Kidney tubule cell (primary cell): Measurements from ENCODE around the gene SEMA5A.

Source experiments
- DNase-seq: peaks from one replicate; pipeline ENCODE4 v3.0.0-alpha.2; 2018; ENCODE audit warnings: low spot score

Gene SEMA5A

DNA sequence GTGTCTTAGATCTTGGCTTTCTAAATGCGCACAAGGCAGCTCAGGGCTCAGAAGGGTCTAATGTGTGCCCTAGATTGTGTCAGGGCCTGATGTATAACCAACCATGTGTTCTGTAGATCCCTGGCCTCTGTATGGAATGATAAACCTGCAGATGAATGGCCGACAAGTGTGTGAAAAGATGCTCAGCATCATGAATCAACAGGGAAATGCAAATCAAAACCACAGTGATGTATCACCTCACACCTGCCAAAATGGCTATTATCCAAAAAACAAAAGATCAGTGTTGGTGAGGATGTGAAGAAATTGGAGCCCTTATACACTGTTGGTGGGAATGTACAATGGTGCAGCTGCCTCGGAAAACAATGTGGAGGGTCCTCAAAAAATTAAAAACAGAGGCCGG, 489.8 kb downstream of the SEMA5A start:
- DNase-seq: peak; percentile 71

DNA sequence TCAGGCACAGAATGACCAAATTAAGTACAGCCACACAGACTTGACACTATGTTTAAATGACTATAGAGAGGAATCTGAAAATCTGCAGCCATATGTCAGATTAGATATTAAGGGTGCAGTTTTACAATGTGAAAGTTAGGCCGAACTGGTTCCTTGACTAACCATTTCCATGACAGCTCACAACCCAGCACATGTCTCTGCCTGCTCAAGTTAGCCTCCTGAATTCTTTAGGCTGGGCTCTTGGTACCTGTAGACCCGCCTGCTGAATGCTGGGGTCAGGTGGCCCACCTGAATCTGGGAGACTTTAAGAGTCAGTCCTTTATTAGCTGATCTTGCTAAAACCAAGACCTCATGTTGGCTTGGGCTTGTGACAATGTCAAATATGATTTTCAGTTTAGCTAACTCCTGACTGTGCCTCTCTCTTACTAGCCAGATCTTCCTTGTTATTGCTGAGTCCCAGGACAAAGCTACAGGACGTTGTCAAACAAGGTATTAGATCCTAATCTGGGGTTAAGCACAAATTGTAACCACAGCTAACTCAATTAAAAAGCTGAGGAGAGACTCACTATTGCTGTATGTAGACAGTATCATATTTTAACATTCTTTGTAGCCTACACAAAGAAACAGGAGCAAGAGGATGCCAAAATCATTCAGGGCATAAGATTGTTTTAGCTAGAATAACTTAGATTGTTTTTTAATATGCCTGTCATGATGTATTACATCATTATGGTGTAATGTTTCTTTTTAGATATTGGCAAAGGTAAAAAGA, 490.9 kb downstream of the SEMA5A start:
- DNase-seq: no peak

DNA sequence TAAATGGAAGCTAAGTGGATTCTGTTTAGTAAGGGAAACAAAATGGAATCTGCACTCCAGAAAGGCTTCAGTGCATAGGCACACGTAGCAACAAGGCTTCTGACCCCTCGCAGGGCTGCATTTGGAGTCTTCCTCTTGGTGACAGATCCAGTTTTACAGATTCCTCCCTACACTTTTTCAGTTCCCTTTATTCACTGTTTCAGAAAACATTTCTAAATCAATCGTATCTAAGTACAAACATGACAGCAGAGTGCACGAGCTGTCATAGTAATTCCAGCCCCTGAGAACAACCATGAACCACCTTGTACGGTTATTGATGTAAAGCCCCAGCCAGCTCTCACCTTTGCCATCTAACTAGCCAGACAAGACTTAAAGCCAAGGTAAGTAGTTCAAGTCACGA, 491.6 kb downstream of the SEMA5A start:
- DNase-seq: no peak

DNA sequence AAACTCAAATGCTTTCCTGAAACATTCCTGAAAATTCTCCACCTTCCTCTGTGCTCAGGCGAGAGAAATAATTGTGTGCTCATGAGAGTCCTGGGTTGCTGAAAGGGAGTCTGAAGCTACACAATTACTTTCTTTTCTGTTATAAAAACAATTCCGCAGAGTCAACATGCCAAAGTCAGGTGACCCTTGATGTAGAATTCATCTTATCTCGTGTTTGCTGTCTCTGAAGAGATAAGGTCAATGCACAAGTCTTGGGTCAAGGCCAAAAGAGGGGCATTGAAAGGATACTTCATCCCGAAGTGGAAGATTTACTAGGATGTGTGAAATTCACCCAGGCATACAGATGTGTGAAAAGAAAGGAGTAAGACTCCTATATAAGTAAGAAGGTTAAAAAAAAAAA, 493.5 kb downstream of the SEMA5A start:
- no peak for DNase-seq

DNA sequence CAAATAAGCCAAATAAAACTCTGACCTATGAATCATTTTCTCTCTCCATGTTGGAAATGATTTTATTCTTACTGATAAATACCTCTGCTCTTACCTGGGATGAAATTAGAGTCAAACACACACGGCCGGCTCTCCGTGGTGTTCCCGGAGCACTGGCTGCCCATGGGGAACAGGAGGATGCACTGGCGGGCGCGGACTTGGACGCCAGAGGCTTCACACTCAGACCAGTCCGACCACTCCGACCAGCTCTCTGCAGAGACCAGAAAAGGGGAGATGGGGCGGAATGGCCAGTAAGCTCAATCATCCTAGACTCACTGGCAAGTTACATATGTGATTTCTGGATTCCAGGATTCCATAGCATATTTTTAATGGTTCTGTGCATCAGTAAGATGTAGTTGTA, 494.1 kb downstream of the SEMA5A start:
- DNase-seq: no peak

DNA sequence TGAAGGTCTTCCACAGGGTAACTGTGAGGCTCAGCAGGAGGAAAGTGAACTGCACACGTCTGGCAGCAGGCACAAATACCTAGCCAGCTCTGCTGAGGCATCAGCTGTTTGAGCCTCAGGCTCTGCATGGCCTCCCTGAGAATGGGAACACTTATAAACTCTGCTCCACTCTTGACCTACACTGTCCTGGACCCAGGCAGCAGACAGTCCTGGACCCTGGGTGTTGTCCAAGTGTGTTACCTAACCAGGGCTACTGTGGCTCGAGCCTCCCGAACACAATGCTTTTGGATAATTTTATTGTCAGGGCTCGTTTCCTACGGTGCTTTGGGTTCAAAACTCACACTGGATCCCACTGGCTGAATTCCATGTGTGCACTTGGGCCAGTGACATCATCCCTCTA, 497.9 kb downstream of the SEMA5A start:
- DNase-seq: peak; percentile 8

DNA sequence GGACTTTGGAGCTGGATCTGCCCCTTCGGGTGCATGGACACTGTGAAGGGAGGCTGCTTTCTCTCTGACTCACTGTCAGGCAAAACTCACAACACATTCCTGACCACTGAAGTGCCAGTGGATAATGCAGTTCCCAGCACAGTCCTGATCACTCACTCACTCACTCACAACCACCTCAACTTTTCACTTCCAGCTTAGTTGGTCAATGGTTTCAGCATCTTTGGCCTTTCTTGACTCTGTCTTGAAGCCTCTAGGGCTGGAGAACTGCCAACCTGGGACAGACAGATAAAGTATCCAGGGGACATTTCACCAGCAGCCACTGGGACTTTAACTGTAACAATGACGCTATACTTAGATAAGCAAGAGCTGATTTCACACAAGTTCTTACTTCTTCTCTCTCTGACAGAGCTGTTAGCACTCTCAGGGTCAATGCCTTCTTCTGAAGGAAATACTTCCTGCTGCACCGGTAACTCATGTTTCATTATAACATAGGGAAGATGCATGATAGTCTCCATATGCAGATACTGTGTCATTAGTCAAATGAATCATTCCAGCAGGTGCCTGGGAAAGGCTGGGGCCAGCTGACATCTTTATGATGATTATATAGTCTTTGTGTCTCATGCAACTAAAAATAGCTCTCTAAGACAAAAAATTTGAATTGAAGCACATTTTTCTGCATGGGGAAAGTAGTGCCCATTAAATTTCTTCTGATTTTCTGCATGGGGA, 499.0 kb downstream of the SEMA5A start:
- peak; percentile 99 for DNase-seq

DNA sequence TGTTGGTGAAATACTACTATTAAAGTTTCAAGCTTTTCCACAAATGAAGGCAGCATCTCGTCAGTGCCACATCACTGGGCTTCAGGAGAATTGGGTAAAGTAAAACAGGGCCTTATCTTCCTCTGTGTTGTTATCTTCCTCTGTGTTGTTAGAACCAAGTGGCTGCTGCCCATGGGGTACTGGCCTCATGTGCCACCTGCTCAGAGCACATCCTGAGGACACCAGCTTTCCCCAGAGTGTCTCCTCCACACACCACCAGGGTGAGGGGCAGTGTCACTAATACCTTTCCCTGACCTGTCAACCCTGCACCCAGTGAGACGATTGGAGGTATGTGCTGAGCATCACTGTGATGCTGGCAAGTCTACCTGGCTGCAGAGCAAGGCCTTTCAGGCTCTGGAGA, 499.9 kb downstream of the SEMA5A start:
- peak; percentile 20 for DNase-seq

DNA sequence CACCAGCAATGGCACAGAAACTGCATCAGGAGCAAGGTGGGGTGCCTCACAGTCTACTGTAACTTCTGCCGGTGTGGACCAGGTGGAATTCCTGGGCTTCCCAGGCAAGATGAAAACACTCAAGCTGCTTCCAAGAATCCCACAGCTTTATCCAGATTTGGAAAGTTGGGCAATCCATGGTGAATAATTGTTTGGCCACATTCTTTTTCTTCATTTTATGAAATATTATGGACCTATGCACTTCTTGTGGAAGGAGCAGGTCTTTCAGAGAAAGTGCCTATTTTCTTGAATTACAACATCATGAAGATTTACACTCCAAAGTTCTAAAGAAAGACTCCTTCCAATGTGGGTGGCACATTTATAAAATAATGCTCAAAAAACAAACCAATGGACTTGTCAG, 503.6 kb downstream of the SEMA5A start:
- no peak for DNase-seq

DNA sequence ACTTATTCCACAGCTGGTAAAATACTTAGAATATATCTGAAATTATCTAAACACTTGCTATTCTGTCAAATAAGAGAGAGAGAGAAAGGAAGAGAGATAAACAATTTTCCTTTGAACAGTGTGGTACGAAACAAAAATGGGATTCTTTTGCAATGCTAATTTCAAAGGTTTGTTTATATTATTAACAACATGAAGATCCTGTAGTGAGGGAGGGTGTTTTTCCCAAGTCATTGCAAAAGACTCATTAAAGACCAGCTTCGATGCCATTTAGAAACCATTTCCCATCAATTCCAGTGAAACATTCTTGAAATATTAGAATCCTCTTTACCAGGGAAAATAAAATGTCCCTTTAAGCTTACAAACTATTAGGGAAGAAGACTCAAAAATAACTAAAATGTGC, 505.4 kb downstream of the SEMA5A start:
- no peak for DNase-seq

DNA sequence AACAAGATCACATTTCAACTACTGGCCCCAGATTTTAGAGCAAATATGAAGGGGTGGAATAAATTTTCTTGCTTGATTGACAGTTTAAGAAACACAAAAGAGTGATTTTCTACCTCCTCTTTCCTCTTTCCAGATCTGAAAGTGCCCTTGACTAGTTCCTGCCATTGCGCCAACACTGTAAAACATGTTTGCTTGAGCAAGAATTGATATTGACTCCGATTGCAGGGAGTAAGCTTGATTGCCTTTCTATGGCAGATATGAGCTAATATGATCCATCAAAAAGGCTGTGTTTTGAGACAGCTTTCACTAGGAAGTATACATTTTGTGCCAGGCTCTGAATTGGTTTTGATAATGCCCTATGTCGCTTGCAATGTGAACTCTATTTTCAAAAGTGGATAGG, 508.8 kb downstream of the SEMA5A start:
- no peak for DNase-seq

DNA sequence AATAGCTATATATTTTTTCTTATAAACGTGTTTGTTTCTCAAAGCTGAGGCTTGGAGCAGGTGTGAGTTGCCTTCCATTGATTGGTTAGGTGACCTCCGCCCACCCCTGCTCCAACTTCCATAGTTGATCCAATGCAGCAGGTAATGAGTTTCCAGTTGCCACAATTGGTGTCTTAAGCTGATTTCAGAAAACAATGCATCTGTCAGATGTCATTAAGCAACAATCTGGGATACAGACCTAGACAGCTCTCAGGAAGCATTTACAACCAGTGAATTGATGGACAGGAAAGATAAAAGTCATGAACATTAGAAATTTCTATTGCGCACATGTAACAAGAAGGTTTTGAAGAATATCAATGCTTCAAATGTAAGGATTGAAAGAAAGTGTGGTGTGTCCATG, 510.5 kb downstream of the SEMA5A start:
- DNase-seq: no peak

DNA sequence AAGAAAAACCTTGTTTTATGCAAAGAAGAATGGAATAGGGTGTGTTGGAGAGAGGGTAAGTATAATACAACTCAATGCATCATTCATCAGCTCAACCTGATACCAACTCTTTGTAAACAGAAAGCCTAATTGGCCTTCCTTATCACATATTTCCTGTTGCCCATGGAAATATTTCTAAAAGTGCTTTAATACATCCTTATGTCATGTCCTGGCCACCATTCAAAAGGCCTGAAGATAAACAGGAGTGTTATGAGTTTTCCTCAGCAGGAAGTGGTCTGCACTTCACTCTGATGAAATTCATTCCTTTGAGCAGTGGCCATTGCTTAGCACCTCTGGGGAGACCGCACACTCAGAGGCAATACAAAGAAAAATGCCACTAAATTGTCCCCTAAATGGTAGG, 511.2 kb downstream of the SEMA5A start:
- peak; percentile 47 for DNase-seq

DNA sequence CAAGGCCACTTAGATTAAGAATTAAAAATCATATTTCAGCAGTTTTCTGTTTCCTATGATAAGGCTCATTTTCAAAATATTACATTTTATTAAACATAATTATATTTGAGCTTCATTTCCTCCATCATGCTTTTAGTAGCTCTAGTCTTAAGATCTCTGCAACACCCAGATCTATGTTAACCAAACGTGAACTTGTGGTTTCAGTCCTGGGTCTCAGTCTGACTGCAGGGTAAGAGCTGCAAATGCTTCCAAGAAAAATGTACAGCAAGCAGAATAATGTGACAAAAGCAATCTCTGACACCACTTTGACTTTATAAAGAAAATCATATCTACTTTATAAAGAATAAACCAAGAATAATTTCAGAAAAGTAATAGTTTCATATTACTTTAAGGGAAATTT, 512.4 kb downstream of the SEMA5A start:
- DNase-seq: no peak

DNA sequence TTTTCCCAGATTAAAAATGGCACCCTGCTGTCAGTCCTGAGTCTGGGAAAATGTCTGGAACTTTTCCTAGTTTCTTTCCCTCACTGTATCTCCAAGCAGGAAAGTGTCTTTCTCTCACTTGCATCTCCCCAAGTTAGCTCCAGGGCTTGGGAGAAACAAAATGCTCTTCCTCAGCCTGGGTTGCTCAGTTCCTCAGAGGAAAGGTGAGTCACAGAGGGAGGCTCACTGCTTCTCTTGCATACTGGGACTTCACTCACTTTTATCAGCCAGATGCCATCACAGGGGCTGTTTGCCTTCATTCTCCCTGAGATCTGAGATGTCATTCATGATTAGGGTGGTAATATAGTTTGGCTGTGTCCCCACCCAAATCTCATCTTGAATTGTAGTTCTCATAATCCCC, 519.9 kb downstream of the SEMA5A start:
- peak; percentile 17 for DNase-seq

DNA sequence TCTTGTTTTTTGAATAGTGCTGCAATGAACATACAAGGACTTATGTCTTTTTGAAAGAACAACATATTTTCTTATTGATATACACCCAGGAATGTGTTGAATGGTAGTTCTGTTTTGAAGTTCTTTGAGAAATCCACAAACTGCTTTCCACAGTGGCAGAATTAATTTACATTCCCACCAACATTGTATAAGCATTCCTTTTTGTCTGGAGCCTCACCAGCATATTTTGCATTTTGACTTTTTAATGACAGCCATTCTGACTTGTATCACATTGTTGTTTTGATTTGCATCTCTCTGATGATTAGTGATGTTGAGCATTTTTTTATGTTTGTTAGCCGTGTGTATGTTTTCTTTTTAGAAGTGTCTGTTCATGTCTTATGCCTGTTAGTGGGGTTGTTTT, 524.9 kb downstream of the SEMA5A start:
- no peak for DNase-seq

DNA sequence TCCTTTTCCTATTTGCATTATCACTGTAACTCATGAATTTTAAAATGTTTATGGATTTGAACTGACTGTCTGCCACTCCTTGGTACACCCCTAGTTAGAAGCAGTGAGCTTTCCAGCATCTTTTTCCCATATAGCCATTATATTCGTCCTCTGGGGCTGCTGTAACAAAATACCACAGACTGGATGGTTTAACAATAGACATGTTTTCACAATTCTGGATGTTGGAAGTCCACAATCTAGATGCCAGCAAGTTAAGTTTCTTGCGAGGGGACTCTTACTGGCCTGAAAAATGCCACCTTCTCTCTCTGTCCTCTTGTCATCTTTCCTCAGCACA, 530.0 kb downstream of the SEMA5A start:
- no peak for DNase-seq

DNA sequence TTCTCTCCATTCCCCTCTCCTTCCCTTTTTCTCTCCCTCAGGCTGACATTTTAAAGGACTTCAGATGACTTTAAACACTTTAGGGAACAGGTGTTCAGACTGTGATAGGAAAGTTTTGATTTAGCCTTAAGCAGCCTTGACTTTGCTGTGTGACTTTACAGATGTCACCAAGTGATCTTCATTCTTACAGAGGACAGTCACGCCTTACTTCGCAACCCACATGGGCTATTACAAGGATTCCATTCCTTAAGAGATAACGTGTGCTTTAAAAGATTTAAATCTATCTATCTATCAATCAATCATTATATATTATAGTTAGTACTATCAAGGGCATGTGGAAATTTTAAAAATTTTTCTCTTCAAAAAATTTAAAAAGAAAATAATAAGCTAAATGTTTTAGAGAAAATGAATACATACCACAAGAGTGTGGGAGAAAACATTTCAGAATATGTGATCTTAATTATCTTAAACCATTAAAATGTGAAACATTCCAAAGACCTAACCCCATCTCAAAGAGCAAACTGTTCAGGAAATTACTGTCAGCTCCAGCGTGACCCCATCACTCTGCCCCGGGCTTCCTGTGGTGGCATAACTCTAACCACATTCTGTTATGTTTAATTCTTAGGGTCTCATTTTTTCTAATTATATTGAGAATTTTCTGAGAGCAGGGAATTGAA, 530.5 kb downstream of the SEMA5A start:
- peak; percentile 22 for DNase-seq

DNA sequence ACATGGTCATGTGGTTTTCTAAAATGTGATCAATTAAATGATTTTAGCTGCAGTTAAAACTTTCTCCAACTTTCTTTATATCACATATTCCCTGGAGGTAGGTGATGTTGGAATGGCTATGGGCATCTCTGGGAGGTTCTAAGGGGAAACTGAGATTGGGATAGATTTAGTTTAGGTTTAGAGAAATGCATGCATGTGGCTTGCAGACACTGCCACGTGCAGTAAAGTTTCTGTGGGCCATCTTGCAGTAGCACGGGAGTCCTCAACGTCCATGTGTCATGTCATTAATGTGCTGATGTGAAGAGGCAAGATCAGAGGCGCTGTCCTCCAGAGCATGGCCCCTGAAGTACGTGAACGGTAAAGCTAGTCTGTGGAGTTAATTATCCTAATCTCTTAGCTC, 532.7 kb downstream of the SEMA5A start:
- no peak for DNase-seq

DNA sequence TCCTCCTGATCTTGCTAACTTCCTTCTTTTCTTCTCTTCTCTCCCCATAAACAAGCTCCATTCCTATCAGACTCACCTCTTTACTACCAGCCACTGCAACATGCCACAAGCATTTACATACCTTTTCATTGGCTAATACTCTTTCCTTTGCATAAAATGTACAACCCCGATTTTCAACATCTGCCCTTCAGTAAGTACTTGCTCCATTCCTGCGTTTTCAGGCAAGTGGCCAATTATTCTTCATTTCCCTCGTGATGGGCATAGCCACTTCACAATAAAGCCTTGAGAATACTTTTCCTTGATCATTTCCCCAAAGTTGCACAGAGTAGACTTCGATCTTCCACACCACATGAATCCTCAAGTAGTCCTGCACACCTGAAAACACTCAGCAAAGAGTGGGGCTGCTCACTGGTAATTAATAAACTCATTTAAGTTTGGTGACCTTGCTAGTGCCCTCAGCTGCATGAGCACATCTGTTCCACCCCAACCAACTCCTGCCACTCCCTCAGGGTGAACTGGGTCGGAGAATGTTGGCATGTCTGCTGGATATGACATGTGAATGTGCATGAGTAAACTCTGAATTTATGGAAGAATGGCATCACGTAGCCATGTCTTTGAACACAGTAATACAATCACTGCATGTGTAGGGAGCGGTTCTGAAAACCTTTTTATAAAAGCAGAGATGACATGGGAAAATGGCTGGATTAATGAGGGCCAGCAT, 535.8 kb downstream of the SEMA5A start:
- DNase-seq: no peak

DNA sequence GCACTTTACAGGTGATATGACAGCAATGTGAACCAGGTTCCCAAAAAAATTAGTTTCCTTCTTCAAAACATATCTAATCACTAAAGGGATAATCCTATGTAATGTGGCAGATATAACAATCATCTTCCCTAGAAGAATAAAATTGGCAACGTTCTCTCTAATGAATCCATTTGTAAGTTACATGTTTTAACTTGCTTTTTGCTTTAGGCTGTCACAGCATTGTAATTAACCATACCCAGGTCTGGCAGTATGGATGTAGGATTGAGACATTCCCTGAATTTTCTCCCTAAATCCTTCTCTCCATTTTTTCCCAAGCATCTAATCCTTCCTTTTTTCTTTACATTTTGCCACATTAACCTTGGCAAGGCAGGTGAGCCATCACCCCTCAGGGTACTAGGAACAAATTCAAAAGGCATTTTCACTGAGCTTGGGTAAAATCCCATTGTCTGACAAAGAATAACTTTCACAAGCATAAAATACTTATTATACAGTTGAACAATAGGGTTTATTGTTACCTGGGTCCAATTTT, 548.3 kb downstream of the SEMA5A start:
- no peak for DNase-seq

DNA sequence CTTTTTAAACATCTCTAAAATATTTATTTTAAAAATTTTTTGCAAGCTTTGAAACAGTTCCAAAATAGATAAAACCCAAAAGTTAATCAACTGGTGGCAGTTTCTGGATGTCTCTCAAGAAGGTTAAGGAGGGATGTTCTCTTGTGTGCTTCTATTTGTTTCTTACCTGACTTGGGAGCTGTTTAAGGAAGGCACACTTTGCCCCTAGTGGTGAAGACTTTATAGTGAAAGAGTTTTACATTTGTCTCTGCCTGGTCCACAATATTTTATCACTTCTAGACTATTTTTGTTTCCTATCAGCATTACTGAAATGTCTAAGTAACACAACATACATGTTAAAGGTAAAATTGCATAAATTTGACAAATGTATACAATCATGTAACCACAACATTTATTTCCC, 552.8 kb downstream of the SEMA5A start:
- DNase-seq: peak; percentile 43
